Cardiac fibroblast (primary cell): ENCODE results near the gene SYNJ1.
"Not testable (repeated sequence)": the region's sequence is repeated elsewhere in the genome, so short reads cannot be mapped to it uniquely, and the experiment has no call there.

ENCODE experiments used
- DNase-seq, 2 donors: peaks; one replicate each; pipeline versions ENCODE4 v3.0.0 to v3.0.0-alpha.2; 2010; ENCODE audit warnings: low read depth in 2 of 2
- H3K4me3 ChIP-seq, 2 donors: replicated peaks in 1 of 2; 1 replicate in 1 of 2; 2 replicates in 1 of 2; pipeline ENCODE4 v1.5.1; 2011; ENCODE audit warnings: low read depth in 2 of 2, low read length in 2 of 2, mild to moderate bottlenecking in 2 of 2, moderate library complexity in 1 of 2
- TF ChIP-seq, protein P1 (sequence below): IDR thresholded peaks from one replicate; pipeline ENCODE4 v1.5.1; 2011; ENCODE audit warnings: low read depth, mild to moderate bottlenecking, low read length, inconsistent platforms

Gene SYNJ1

DNA sequence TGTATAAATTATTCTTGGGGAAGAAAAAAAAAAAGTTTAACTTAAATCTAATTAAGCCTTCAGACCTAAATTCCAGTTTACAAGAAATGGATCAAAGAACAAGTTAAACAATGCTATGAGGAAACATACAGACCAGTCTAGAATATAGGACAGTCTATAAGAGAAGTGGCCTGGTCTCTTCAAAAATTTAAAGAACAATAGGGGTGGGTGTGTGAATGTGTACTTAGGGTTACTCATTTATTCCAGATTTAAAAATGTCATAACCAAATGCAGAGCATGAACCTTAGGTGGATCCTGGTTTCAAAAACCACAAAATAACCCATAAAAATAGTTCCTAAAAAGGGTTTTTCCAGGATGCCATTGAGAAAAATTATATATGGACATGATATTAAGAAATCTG lies 21.8 kb upstream of the SYNJ1 start:
- H3K4me3 ChIP-seq: no peak overlapping the region
- TF ChIP-seq, protein P1, sequence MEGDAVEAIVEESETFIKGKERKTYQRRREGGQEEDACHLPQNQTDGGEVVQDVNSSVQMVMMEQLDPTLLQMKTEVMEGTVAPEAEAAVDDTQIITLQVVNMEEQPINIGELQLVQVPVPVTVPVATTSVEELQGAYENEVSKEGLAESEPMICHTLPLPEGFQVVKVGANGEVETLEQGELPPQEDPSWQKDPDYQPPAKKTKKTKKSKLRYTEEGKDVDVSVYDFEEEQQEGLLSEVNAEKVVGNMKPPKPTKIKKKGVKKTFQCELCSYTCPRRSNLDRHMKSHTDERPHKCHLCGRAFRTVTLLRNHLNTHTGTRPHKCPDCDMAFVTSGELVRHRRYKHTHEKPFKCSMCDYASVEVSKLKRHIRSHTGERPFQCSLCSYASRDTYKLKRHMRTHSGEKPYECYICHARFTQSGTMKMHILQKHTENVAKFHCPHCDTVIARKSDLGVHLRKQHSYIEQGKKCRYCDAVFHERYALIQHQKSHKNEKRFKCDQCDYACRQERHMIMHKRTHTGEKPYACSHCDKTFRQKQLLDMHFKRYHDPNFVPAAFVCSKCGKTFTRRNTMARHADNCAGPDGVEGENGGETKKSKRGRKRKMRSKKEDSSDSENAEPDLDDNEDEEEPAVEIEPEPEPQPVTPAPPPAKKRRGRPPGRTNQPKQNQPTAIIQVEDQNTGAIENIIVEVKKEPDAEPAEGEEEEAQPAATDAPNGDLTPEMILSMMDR: no peak
- no peak for DNase-seq

DNA sequence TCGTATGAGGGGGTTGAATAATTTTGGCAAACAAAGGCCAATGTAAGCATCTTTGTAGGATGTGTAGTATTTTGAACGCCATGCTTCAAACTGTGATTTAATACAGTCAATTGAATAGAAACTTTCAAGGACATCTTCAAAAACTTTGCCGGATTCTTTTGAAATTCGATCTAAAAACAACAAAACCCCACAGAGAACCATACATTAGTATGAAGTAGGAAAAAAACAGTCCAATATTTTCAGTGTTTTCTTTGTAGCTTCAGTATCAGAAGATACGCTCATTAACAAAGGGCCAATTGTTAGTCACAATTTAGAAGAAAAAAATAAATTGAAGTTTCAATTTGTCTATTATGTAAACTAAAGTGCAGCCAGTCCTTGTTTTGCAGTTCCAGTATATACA lies 20.7 kb upstream of the SYNJ1 start:
- DNase-seq: no peak
- no peak overlapping the region for H3K4me3 ChIP-seq
- TF ChIP-seq, protein P1: no peak

DNA sequence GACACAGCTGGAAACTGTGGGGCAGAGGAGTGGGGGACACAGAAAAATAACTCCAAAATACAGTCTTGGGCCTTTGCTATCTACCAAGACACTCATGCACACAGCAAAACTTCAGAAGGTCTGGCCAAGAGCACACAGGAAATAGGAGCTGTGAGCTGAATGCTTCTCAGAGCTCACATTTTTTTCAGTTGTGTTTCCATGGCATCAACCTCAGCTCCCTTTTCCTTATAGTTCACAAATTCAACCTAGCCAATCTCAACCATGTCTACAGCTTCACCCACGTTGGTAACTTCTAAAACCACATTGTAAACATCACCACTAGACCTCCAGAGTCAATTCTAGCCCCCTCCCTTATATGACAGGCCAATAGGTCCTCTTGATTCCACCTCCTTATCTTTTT lies 19.6 kb upstream of the SYNJ1 start:
- no peak overlapping the region for H3K4me3 ChIP-seq
- no peak for DNase-seq
- TF ChIP-seq, protein P1: no peak

DNA sequence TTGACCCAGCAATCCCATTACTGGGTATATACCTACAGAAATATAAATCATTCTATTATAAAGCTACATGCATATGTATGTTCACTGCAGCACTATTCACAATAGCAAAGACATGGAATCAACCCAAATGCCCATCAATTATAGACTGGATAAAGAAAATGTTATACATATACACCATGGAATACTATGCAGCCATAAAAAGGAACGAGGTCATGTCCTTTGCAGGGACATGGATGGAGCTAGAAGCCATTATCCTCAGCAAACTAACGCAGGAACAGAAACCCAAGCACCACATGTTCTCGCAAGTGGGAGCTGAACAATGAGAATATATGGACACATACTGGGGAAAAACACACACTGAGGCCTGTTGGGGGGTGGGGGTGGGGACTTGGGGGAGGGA lies 18.9 kb upstream of the SYNJ1 start:
- not testable (repeated sequence) for DNase-seq, H3K4me3 ChIP-seq

DNA sequence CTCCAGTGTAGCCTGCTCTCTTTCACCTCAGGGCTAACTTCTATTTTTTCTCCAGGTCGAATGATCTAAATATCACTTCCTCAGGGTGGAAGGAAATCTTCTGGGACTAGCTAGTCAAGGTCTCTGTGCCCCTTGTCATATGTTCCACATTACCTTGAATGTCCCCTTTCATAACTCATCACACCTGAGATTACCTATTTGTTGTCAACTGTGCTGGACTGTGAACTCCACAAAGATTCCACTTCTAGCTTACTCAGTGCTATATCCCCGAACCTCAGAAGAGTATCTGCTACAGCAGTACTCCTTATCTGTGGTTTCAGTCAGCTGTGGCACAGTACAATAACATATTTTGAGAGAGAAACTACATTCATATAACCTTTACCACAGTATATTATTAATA lies 14.6 kb upstream of the SYNJ1 start:
- DNase-seq: no peak
- TF ChIP-seq, protein P1: no peak
- no peak overlapping the region for H3K4me3 ChIP-seq

DNA sequence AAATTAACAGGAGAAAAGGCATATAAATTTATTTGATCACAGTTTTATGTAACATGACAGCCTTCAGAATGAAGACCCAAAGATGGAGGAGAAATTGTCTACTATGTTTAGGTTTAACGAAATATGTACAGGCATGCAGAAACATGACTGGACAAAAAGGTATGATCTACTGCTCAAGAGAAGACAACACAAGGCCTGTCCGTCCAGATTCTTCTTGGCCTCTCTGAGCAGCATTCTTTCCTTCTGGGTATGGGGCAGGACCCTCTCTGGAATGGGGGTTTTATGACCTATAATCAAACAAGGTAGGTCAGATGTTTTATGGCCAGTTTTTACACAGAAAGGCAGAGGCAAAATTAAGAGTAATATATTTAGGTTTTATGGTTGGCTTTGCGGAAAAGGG lies 13.5 kb upstream of the SYNJ1 start:
- no peak overlapping the region for H3K4me3 ChIP-seq
- no peak for DNase-seq
- TF ChIP-seq, protein P1: no peak

DNA sequence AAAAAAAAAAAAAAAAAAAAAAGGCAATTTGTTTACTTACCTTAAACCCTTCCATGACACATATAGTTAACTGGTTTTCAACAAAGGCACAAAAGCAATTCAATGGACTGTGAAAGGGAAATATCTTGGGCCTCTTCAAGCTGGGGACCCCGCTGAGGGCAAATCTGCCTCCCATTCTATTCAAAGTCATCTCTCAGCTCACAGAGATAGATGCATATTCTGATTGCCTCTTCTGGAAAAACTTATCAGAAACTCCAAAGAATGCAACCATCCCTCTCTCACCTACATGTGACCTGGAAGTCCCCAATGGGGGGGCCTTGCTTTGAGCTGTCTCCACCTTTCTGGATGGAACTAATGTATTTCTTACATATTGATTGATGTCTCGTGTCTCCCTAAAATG lies 12.1 kb upstream of the SYNJ1 start:
- TF ChIP-seq, protein P1: no peak
- no peak overlapping the region for H3K4me3 ChIP-seq
- DNase-seq: no peak

DNA sequence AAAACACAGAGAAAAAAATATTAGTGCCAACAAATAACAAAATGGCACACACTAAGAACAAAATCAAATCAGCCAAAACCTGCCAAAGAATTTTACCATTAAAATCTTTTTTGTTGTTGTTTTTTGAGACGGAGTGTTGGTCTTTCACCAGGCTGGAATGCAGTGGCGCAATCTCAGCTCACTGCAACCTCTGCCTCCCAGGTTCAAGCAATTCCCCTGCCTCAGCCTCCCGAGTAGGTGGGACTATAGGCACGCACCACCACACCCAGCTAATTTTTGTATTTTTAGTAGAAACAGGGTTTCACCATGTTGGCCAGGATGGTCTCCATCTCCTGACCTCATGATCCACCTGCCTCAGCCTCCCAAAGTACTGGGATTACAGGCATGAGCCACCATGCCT lies 8.3 kb upstream of the SYNJ1 start:
- not testable (repeated sequence) for H3K4me3 ChIP-seq, DNase-seq
